ENCODE data around the gene ITSN1. TPM values are rescaled to one million over a fixed set of nuclear protein-coding genes. Genes with fewer than 3 reads are reported as not detected.

The ITSN1 gene
- total RNA-seq, 3 donors from 2014 or later (not counting 1 experiment from before 2014, with no cell fraction given) = 1.5 to 5.1 (median 2.7) TPM

GRCh38 chr21:33755354-33755753 lies 113.1 kb downstream of the ITSN1 start:
- intact Hi-C loops (cut with micrococcal nuclease) = no loop called here
- no peaks in the 10 kb centered on the region for H3K4me1 Mint-ChIP-seq
- H3K9me3 Mint-ChIP-seq = no peaks in the 10 kb centered on the region
- no peaks in the 10 kb centered on the region for H3K9me3 ChIP-seq (ENCODE audit: control insufficient read depth, insufficient read depth, low read length)
- TF ChIP-seq, protein P1, sequence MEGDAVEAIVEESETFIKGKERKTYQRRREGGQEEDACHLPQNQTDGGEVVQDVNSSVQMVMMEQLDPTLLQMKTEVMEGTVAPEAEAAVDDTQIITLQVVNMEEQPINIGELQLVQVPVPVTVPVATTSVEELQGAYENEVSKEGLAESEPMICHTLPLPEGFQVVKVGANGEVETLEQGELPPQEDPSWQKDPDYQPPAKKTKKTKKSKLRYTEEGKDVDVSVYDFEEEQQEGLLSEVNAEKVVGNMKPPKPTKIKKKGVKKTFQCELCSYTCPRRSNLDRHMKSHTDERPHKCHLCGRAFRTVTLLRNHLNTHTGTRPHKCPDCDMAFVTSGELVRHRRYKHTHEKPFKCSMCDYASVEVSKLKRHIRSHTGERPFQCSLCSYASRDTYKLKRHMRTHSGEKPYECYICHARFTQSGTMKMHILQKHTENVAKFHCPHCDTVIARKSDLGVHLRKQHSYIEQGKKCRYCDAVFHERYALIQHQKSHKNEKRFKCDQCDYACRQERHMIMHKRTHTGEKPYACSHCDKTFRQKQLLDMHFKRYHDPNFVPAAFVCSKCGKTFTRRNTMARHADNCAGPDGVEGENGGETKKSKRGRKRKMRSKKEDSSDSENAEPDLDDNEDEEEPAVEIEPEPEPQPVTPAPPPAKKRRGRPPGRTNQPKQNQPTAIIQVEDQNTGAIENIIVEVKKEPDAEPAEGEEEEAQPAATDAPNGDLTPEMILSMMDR (IDR thresholded peaks at IDR 0.05) = no peak
- H3K36me3 Mint-ChIP-seq = no peaks in the 10 kb centered on the region
- H3K4me3 Mint-ChIP-seq = no peak overlapping the region
- no peak overlapping the region for H3K27ac ChIP-seq (ENCODE audit: low read length)
- no peak overlapping the region for H3K27ac Mint-ChIP-seq
- H3K27me3 Mint-ChIP-seq (ENCODE audit: low read depth in 2 of 2) = peaks cover 0 to 16% of the 10 kb centered on the region in 2 donors
- DNase-seq (no peak), ATAC-seq (no peak)
- H3K4me3 ChIP-seq (ENCODE audit: low read length) = no peak overlapping the region
- no peaks in the 10 kb centered on the region for H3K4me1 ChIP-seq (ENCODE audit: control insufficient read depth, insufficient read depth, low read length)
- no peaks in the 10 kb centered on the region for H3K36me3 ChIP-seq (ENCODE audit: control insufficient read depth, insufficient read depth, low read length)
- H3K27me3 ChIP-seq (ENCODE audit: control insufficient read depth, insufficient read depth, low read length) = no peaks in the 10 kb centered on the region
- 100% methylated on average over 1 of the region's 1 CpG for WGBS (ENCODE audit: insufficient coverage)

DNA sequence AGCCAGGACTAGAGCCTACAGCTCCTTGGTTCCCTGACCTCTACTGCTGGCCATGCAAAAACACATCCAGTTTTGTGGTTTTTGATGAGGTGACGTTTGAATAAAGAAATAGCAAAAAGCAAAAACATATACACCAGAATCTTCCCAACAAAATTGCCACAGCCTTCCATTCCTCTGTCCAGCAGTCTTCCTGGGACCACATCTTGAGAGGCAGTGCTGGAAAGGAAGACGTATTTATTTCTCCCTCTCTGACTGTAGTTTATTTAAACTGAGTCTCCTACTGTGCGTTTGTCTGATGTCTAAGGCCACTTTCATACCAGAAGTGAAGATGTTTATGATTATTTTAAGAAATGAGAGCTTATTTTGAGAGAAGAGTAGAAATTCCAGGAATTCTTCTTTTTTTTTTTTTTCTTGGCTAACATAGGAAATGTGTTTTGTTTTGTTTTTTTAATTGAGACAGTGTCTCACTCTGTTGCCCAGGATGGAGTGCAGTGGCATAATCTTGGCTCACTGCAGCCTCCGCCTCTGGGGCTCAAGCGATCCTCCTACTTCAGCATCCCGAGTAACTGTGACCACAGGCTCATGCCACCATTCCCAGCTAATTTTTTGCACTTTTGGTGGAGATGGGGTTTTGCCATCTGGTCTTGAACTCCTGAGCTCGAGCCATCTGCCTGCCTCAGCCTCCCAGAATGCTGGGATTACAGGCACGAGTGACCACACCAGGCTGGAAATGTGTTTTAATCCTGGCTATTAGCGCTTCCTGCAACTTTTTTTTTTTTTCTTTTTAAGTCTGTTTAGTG lies 118.5 kb downstream of the ITSN1 start:
- ATAC-seq (no peak), DNase-seq (no peak)
- Mint-ChIP-seq H3K9me3 (no peaks in the 10 kb centered on the region), H3K27me3 (ENCODE audit: low read depth in 2 of 2) (peaks cover 0 to 6% of the 10 kb centered on the region in 2 donors), H3K27ac (no peak overlapping the region), H3K36me3 (no peaks in the 10 kb centered on the region), H3K4me1 (no peaks in the 10 kb centered on the region), H3K4me3 (no peak overlapping the region)
- H3K27me3 ChIP-seq (ENCODE audit: control insufficient read depth, insufficient read depth, low read length) = no peaks in the 10 kb centered on the region
- no peaks in the 10 kb centered on the region for H3K9me3 ChIP-seq (ENCODE audit: control insufficient read depth, insufficient read depth, low read length)
- no peaks in the 10 kb centered on the region for H3K36me3 ChIP-seq (ENCODE audit: control insufficient read depth, insufficient read depth, low read length)
- intact Hi-C loops (cut with micrococcal nuclease) = no loop called here
- H3K4me1 ChIP-seq (ENCODE audit: control insufficient read depth, insufficient read depth, low read length) = no peaks in the 10 kb centered on the region
- TF ChIP-seq, protein P1 (IDR thresholded peaks at IDR 0.05) = no peak
- H3K27ac ChIP-seq (ENCODE audit: low read length) = no peak overlapping the region
- no peak overlapping the region for H3K4me3 ChIP-seq (ENCODE audit: low read length)
- 93% methylated on average over 8 of the region's 9 CpGs for whole genome bisulfite sequencing (ENCODE audit: insufficient coverage)

DNA sequence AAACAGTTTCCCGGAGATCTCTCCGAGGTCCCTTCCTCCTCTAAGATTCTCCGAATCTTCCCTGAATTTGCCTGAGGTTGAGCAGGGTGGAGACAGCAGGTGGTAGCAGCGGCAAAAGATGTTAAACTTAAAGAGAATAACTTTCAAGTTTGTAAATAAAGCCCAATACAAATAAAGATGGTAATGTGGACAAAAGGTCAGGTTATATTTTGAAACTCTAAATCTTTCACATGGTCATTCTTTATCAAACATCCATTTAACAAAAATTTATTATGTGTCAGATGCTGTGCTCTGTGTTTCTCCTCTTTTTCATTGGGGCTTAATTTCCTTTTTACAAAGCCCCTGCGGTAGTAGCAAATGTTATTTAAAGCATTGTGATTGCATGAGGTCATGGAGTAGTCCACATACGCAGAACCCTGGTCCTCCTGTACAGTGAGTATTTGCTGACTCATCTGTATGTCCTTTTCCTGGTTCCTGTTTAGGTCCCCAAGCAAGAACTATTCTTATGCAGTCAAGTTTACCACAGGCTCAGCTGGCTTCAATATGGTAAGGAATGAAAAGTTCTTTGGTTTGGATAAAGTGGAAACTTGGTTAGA lies 119.2 kb downstream of the ITSN1 start:
- no peaks in the 10 kb centered on the region for H3K9me3 ChIP-seq (ENCODE audit: control insufficient read depth, insufficient read depth, low read length)
- Mint-ChIP-seq H3K4me3 (no peak overlapping the region), H3K27ac (no peak overlapping the region), H3K27me3 (ENCODE audit: low read depth in 2 of 2) (peaks cover 3 to 6% of the 10 kb centered on the region in 2 donors), H3K9me3 (no peaks in the 10 kb centered on the region), H3K36me3 (no peaks in the 10 kb centered on the region), H3K4me1 (no peaks in the 10 kb centered on the region)
- intact Hi-C loops (cut with micrococcal nuclease) = no loop called here
- H3K4me1 ChIP-seq (ENCODE audit: control insufficient read depth, insufficient read depth, low read length) = no peaks in the 10 kb centered on the region
- no peaks in the 10 kb centered on the region for H3K36me3 ChIP-seq (ENCODE audit: control insufficient read depth, insufficient read depth, low read length)
- H3K27me3 ChIP-seq (ENCODE audit: control insufficient read depth, insufficient read depth, low read length) = no peaks in the 10 kb centered on the region
- TF ChIP-seq, protein P1 (IDR thresholded peaks at IDR 0.05) = no peak
- WGBS (ENCODE audit: insufficient coverage) = 55% methylated on average over 4 of the region's 6 CpGs
- ATAC-seq (no peak), DNase-seq (no peak)
- no peak overlapping the region for H3K27ac ChIP-seq (ENCODE audit: low read length)
- H3K4me3 ChIP-seq (ENCODE audit: low read length) = no peak overlapping the region
